ENCODE results near the gene MBD3L1. TPM values are rescaled to one million over a fixed set of nuclear protein-coding genes. Genes with fewer than 3 reads are reported as not detected.

Gene MBD3L1
- not detected for polyA plus RNA-seq (2012; ENCODE audit: insufficient read depth, insufficient read length)

- H3K4me3 ChIP-seq (ENCODE audit: low read length) = peak within 1 kb of the TSS; percentile 75
- DNase-seq (ENCODE audit: low read depth, low spot score) = peak; percentile 97
Measured at GRCh38 chr19:8832132-8833021, at the start of gene MBD3L1, which contains the start of gene ZNF558. TSS of gene MBD3L1 (plus strand) at chr19:8832377. CDS start at chr19:8842679, 10,302 bp downstream. TSS of gene ZNF558 (minus strand) at chr19:8832304. CDS start at chr19:8822659, 9,645 bp downstream.

GRCh38 chr19:8794823-8795222 lies 37.4 kb upstream of the MBD3L1 start:
- no peak for DNase-seq (ENCODE audit: low read depth, low spot score)
- no peak overlapping the region for H3K4me3 ChIP-seq (ENCODE audit: low read length)

- no peak for DNase-seq (ENCODE audit: low read depth, low spot score)
- H3K4me3 ChIP-seq (ENCODE audit: low read length) = no peak overlapping the region
Measured at GRCh38 chr19:8806661-8807060, 25.5 kb upstream of the MBD3L1 start.

- H3K4me3 ChIP-seq (ENCODE audit: low read length) = no peak overlapping the region
- no peak for DNase-seq (ENCODE audit: low read depth, low spot score)
Measured at GRCh38 chr19:8811315-8812172, 20.6 kb upstream of the MBD3L1 start.

GRCh38 chr19:8814176-8814575 lies 18.0 kb upstream of the MBD3L1 start:
- H3K4me3 ChIP-seq (ENCODE audit: low read length) = no peak overlapping the region

GRCh38 chr19:8815780-8816179 lies 16.4 kb upstream of the MBD3L1 start:
- DNase-seq (ENCODE audit: low read depth, low spot score) = no peak
- H3K4me3 ChIP-seq (ENCODE audit: low read length) = no peak overlapping the region

More at GRCh38 chr19:8814176-8814575, 18.0 kb upstream of the MBD3L1 start:
- DNase-seq (ENCODE audit: low read depth, low spot score) = no peak

- H3K4me3 ChIP-seq (ENCODE audit: low read length) = no peak overlapping the region
Measured at GRCh38 chr19:8820234-8820633, 11.9 kb upstream of the MBD3L1 start.

GRCh38 chr19:8821748-8822241 lies 10.4 kb upstream of the MBD3L1 start:
- DNase-seq (ENCODE audit: low read depth, low spot score) = no peak

More at GRCh38 chr19:8820234-8820633, 11.9 kb upstream of the MBD3L1 start:
- DNase-seq (ENCODE audit: low read depth, low spot score) = no peak

GRCh38 chr19:8826371-8826770 lies 5.8 kb upstream of the MBD3L1 start:
- H3K4me3 ChIP-seq (ENCODE audit: low read length) = no peak overlapping the region
- DNase-seq (ENCODE audit: low read depth, low spot score) = peak; percentile 5

More at GRCh38 chr19:8821748-8822241, 10.4 kb upstream of the MBD3L1 start:
- no peak overlapping the region for H3K4me3 ChIP-seq (ENCODE audit: low read length)

GRCh38 chr19:8827277-8827676 lies 4.9 kb upstream of the MBD3L1 start:
- no peak overlapping the region for H3K4me3 ChIP-seq (ENCODE audit: low read length)
- no peak for DNase-seq (ENCODE audit: low read depth, low spot score)

GRCh38 chr19:8831373-8831772 lies 804 bp upstream of the MBD3L1 start:
- H3K4me3 ChIP-seq (ENCODE audit: low read length) = peak overlapping the region; percentile 75
- DNase-seq (ENCODE audit: low read depth, low spot score) = no peak

GRCh38 chr19:8831832-8832131 lies 395 bp upstream of the MBD3L1 start:
- no peak for DNase-seq (ENCODE audit: low read depth, low spot score)

GRCh38 chr19:8835446-8835845 lies 3.3 kb downstream of the MBD3L1 start:
- DNase-seq (ENCODE audit: low read depth, low spot score) = no peak
- no peak overlapping the region for H3K4me3 ChIP-seq (ENCODE audit: low read length)

More at GRCh38 chr19:8831832-8832131, 395 bp upstream of the MBD3L1 start:
- peak overlapping the region; percentile 75 for H3K4me3 ChIP-seq (ENCODE audit: low read length)

- DNase-seq (ENCODE audit: low read depth, low spot score) = no peak
- H3K4me3 ChIP-seq (ENCODE audit: low read length) = no peak overlapping the region
Measured at GRCh38 chr19:8835877-8836276, 3.7 kb downstream of the MBD3L1 start.

- DNase-seq (ENCODE audit: low read depth, low spot score) = no peak
- no peak overlapping the region for H3K4me3 ChIP-seq (ENCODE audit: low read length)
Measured at GRCh38 chr19:8840708-8841107, 8.5 kb downstream of the MBD3L1 start.

GRCh38 chr19:8846819-8847218 lies 14.6 kb downstream of the MBD3L1 start:
- no peak overlapping the region for H3K4me3 ChIP-seq (ENCODE audit: low read length)
- DNase-seq (ENCODE audit: low read depth, low spot score) = no peak

- H3K4me3 ChIP-seq (ENCODE audit: low read length) = no peak overlapping the region
- DNase-seq (ENCODE audit: low read depth, low spot score) = no peak
Measured at GRCh38 chr19:8849232-8849631, 17.1 kb downstream of the MBD3L1 start.

- no peak for DNase-seq (ENCODE audit: low read depth, low spot score)
- H3K4me3 ChIP-seq (ENCODE audit: low read length) = no peak overlapping the region
Measured at GRCh38 chr19:8850488-8850887, 18.3 kb downstream of the MBD3L1 start.

- no peak overlapping the region for H3K4me3 ChIP-seq (ENCODE audit: low read length)
- DNase-seq (ENCODE audit: low read depth, low spot score) = no peak
Measured at GRCh38 chr19:8858260-8858659, 26.1 kb downstream of the MBD3L1 start.

GRCh38 chr19:8866344-8866743 lies 34.2 kb downstream of the MBD3L1 start:
- H3K4me3 ChIP-seq (ENCODE audit: low read length) = no peak overlapping the region
- no peak for DNase-seq (ENCODE audit: low read depth, low spot score)

All from Jurkat, Clone E6-1 (cell line).